Measurements from ENCODE around the gene FXYD4. TPM values are rescaled to one million over a fixed set of nuclear protein-coding genes. Genes with fewer than 3 reads are reported as not detected.

Gene FXYD4
- total and polyA plus RNA-seq, 7 donors, result not detected

DNA sequence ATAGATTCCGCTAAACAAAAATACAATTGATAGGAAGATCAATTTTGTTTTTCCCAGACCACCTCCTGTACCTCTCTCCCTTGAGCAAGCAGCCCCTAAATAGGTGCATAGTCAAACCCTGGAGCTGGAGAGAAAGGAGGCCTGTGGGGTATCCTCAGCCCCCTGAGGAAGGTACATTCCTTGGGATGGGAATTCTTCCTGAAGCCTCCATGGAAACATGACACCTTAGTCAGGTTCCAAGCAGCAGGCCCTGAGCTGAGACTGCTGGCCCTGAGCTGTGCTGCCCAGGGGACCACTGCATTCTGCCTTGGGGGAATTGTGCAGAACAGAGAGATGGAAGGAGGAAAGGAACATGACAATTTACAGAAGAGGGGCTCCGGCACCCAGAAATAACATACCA, 30.2 kb downstream of the FXYD4 start:
- DNase-seq, result no peak
- intact Hi-C loops (cut with DNase I), result no loop called here
- 66 to 88% methylated on average over 2 of the region's 2 CpGs for WGBS, 2 donors
- Histone ChIP-seq H3K4me3 (no peak overlapping the region), H3K9me3 (no peaks in the 10 kb centered on the region), H3K27ac (no peak overlapping the region), H3K36me3 (peaks cover 0 to 5% (median 2%) of the 10 kb centered on the region in 4 donors), H3K4me1 (peaks cover 0 to 89% (median 70%) of the 10 kb centered on the region in 4 donors), H3K27me3 (no peaks in the 10 kb centered on the region)
- TF ChIP-seq, protein P1, sequence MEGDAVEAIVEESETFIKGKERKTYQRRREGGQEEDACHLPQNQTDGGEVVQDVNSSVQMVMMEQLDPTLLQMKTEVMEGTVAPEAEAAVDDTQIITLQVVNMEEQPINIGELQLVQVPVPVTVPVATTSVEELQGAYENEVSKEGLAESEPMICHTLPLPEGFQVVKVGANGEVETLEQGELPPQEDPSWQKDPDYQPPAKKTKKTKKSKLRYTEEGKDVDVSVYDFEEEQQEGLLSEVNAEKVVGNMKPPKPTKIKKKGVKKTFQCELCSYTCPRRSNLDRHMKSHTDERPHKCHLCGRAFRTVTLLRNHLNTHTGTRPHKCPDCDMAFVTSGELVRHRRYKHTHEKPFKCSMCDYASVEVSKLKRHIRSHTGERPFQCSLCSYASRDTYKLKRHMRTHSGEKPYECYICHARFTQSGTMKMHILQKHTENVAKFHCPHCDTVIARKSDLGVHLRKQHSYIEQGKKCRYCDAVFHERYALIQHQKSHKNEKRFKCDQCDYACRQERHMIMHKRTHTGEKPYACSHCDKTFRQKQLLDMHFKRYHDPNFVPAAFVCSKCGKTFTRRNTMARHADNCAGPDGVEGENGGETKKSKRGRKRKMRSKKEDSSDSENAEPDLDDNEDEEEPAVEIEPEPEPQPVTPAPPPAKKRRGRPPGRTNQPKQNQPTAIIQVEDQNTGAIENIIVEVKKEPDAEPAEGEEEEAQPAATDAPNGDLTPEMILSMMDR (IDR thresholded peaks at IDR 0.05), result no peak
- TF ChIP-seq POLR2AphosphoS5 (IDR thresholded peaks at IDR 0.05) (no peak), POLR2A (IDR thresholded peaks at IDR 0.05) (no peak), EP300 (IDR thresholded peaks at IDR 0.05) (no peak)

DNA sequence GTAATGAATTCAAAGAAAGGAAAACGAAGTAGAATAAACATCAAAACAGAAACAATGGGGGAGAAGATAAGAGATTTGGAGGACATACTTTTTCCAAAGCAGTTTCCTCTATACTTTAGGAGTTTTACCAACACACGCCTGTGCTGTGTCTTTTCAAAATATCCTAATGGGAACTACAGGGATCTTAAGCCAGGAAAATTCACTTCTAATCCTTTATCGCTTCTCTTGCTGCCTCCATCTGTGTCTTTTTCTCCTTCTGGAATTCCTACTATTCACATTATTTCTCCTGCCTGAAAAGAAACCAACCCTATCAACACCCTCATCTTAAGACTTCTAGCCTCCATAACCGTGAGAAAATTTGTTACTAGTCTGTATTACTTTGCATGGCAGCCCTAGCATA, 30.7 kb downstream of the FXYD4 start:
- no peak overlapping the region for H3K27ac ChIP-seq
- WGBS, 2 donors, result 44 to 54% methylated on average over 4 of the region's 4 CpGs
- H3K9me3 ChIP-seq, result no peaks in the 10 kb centered on the region
- peaks cover 0 to 5% (median 2%) of the 10 kb centered on the region in 4 donors for H3K36me3 ChIP-seq
- TF ChIP-seq POLR2A (IDR thresholded peaks at IDR 0.05), result no peak
- TF ChIP-seq EP300 (IDR thresholded peaks at IDR 0.05), result no peak
- no peak for TF ChIP-seq POLR2AphosphoS5 (IDR thresholded peaks at IDR 0.05)
- TF ChIP-seq, protein P1 (IDR thresholded peaks at IDR 0.05), result no peak
- H3K4me1 ChIP-seq, result peaks cover 0 to 90% (median 72%) of the 10 kb centered on the region in 4 donors
- H3K27me3 ChIP-seq, result no peaks in the 10 kb centered on the region
- no peak overlapping the region for H3K4me3 ChIP-seq
- intact Hi-C loops (cut with DNase I), result no loop called here
- no peak for DNase-seq

DNA sequence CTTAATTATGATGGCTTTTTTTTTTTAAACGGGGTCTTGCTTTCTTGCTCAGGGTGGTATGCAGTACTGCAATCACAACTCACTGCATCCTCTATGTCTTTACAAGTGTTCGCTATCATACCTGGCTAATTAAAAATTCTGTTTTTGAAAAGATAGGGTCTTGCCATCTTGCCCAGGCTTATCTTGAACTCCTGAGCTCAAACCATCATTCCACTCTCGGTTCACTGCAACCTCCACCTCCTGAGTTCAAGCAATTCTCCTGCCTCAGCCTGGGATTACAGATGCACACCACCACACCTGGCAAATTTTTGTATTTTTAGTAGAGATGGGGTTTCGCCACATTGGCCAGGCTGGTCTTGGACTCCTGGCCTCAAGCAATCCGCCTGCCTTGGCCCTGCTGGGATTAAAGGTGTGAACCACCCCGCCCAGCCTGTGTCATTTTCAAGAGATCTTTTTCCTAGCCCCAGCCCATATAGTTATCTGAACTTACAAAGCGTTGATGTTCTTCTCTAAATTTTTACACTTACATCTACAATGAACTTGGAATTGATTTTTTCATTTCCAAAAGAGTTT, 31.5 kb downstream of the FXYD4 start:
- intact Hi-C loops (cut with DNase I), result no loop called here
- no peak overlapping the region for H3K4me3 ChIP-seq
- H3K27ac ChIP-seq, result no peak overlapping the region
- no peak for TF ChIP-seq POLR2AphosphoS5 (IDR thresholded peaks at IDR 0.05)
- H3K4me1 ChIP-seq, result peaks cover 0 to 84% (median 66%) of the 10 kb centered on the region in 4 donors
- peaks cover 0 to 5% (median 2%) of the 10 kb centered on the region in 4 donors for H3K36me3 ChIP-seq
- WGBS, 2 donors, result 57 to 73% methylated on average over 7 of the region's 7 CpGs
- H3K9me3 ChIP-seq, result no peaks in the 10 kb centered on the region
- no peaks in the 10 kb centered on the region for H3K27me3 ChIP-seq
- DNase-seq, result no peak

DNA sequence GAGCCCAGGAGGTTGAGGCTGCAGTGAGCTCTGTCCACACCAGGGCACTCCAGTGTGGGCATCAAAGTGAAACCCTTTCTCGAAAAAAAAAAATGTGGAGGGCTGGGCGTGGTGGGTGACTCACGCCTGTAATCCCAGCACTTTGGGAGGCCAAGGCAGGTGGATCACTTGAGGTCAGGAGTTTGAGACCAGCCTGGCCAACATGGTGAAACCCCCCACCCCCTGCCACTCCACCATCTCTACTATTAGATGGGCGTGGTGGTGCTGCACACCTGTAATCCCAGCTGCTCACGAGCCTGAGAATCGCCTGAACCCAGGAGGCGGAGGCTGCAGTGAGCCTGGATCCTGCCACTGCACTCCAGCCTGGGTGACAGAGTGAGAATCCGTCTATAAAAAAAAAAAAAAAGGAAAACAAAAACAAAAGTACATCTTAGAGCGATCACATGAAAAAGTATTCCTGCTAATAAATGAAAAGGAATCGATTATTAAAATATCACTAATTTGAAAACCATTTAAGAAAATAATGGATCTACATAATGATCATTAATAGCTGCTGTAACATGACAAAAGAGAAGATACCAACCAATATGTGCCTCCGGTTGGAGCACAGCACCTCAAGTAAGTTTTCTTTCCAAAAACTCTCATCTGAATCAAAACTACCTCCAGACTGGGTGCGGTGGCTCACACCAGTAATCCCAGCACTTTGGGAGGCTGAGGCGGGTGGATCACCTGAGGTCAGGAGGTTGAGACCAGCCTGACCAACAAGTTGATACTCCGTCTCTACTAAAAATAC, 32.7 kb downstream of the FXYD4 start:
- TF ChIP-seq POLR2AphosphoS5 (IDR thresholded peaks at IDR 0.05) (no peak), POLR2A (IDR thresholded peaks at IDR 0.05) (no peak), EP300 (IDR thresholded peaks at IDR 0.05) (no peak)
- TF ChIP-seq, protein P1 (IDR thresholded peaks at IDR 0.05), result no peak
- no peak for DNase-seq
- WGBS, 2 donors, result 33 to 60% methylated on average over 14 of the region's 14 CpGs
- no peaks in the 10 kb centered on the region for H3K27me3 ChIP-seq
- peaks cover 0 to 72% (median 58%) of the 10 kb centered on the region in 4 donors for H3K4me1 ChIP-seq
- H3K4me3 ChIP-seq, result no peak overlapping the region
- peaks cover 0 to 5% (median 2%) of the 10 kb centered on the region in 4 donors for H3K36me3 ChIP-seq
- intact Hi-C loops (cut with DNase I), result no loop called here
- peak overlapping the region in 2 of 4 donors; percentile 0 to 14 for H3K27ac ChIP-seq
- H3K9me3 ChIP-seq, result no peaks in the 10 kb centered on the region

DNA sequence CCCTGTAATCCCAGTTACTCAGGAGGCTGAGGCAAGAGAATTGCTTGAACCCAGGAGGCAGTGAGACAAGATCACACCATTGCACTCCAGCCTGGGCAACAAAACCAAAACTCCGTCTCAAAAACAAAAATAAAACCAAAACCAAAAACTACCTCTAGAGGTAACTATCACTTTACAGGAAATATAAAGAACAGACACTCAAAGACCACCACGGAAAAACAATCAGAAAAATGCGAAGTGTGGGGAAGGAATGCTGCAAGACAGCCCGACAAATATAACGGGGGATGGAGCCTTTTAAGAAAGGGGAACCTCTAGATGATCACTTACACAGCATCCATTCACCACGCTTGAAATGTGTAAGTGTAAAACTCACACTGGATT, 33.3 kb downstream of the FXYD4 start:
- TF ChIP-seq, protein P1 (IDR thresholded peaks at IDR 0.05), result no peak
- TF ChIP-seq EP300 (IDR thresholded peaks at IDR 0.05), result no peak
- intact Hi-C loops (cut with DNase I), result no loop called here
- Histone ChIP-seq H3K36me3 (peaks cover 0 to 4% (median under 1%) of the 10 kb centered on the region in 4 donors), H3K4me1 (peaks cover 0 to 70% (median 56%) of the 10 kb centered on the region in 4 donors), H3K9me3 (no peaks in the 10 kb centered on the region), H3K4me3 (no peak overlapping the region), H3K27ac (peak overlapping the region in 2 of 4 donors; percentile 0 to 14), H3K27me3 (no peaks in the 10 kb centered on the region)
- 26 to 38% methylated on average over 6 of the region's 6 CpGs for WGBS, 2 donors
- DNase-seq, result no peak

Measured in sigmoid colon (tissue), 7 donors.